Endodermal cell (in vitro differentiated cells): ENCODE data around the gene TEDC2. TPM values are rescaled to one million over a fixed set of nuclear protein-coding genes. Genes with fewer than 3 reads are reported as not detected.
A peak's percentile ranks its signal among the peaks of the same experiment; 100 is the strongest.

ENCODE experiments used
- DNase-seq: peaks from one replicate; pipeline ENCODE4 v3.0.0-alpha.2; 2017
- H3K27ac ChIP-seq: 2 replicates; pipeline ENCODE4 v1.5.1; 2013; ENCODE audit warnings: mild to moderate bottlenecking, low read depth, low read length, moderate library complexity
- H3K27me3 ChIP-seq: 2 replicates; pipeline ENCODE4 v1.6.1; 2013; ENCODE audit warnings: mild to moderate bottlenecking, low read length, moderate library complexity; ENCODE audit not compliant: insufficient read depth, control insufficient read depth, poor library complexity, severe bottlenecking
- H3K36me3 ChIP-seq: 2 replicates; pipeline ENCODE4 v1.7.0; 2013; ENCODE audit warnings: mild to moderate bottlenecking, low read length, moderate library complexity; ENCODE audit not compliant: control insufficient read depth, insufficient read depth
- H3K4me1 ChIP-seq: one replicate; pipeline ENCODE4 v1.7.0; 2013; ENCODE audit warnings: low read length; ENCODE audit not compliant: control insufficient read depth, insufficient read depth
- H3K4me3 ChIP-seq: 2 replicates; pipeline ENCODE4 v1.5.1; 2013; ENCODE audit warnings: mild to moderate bottlenecking, low read length, moderate library complexity
- H3K9ac ChIP-seq: 2 replicates; pipeline ENCODE4 v1.6.1; 2013; ENCODE audit warnings: mild to moderate bottlenecking, low read length, moderate library complexity; ENCODE audit not compliant: poor library complexity, severe bottlenecking; ENCODE audit errors: extremely low read depth
- H3K9me3 ChIP-seq: 2 replicates; pipeline ENCODE4 v1.6.1; 2013; ENCODE audit warnings: mild to moderate bottlenecking, low read length, moderate library complexity; ENCODE audit not compliant: control insufficient read depth
- H3K27ac Mint-ChIP-seq: 2 replicates; pipeline ENCODE4 v1.8.0; 2020; ENCODE audit warnings: mixed read lengths
- H3K27me3 Mint-ChIP-seq: 2 replicates; pipeline ENCODE4 v1.8.0; 2021; ENCODE audit warnings: mild to moderate bottlenecking, mixed read lengths; ENCODE audit not compliant: insufficient read depth
- H3K36me3 Mint-ChIP-seq: 2 replicates; pipeline ENCODE4 v1.8.0; 2020; ENCODE audit warnings: low read depth, mixed read lengths
- H3K4me1 Mint-ChIP-seq: 2 replicates; pipeline ENCODE4 v1.8.0; 2020; ENCODE audit warnings: mixed read lengths
- H3K4me3 Mint-ChIP-seq: 2 replicates; pipeline ENCODE4 v1.8.0; 2020; ENCODE audit warnings: mild to moderate bottlenecking, moderate library complexity, mixed read lengths
- H3K9me3 Mint-ChIP-seq: 2 replicates; pipeline ENCODE4 v1.8.0; 2020; ENCODE audit warnings: mild to moderate bottlenecking, mixed read lengths
- WGBS, 2 experiments: methylation state at CpG; one replicate each; pipeline versions ENCODE4 v1.1.5 to v1.1.7; 2013; ENCODE audit warnings: missing lambda C conversion rate in 2 of 2, mixed read lengths in 1 of 2; ENCODE audit not compliant: insufficient coverage in 1 of 2, insufficient read length in 1 of 2; 5-methylcytosine and 5-hydroxymethylcytosine counted together
- long read RNA-seq, 4 experiments: library from polyadenylated mRNA in 2 of 4; library from RNA in 1 of 4; library from capped mRNA in 1 of 4; stranded (forward) in 3 of 4; unstranded in 1 of 4; transcript quantifications; one replicate each; pipeline ENCODE4 v2.0.0, GENCODE V29; 2020 to 2021; ENCODE audit warnings: inconsistent platforms in 1 of 4
- polyA plus RNA-seq, 2 experiments: library from polyadenylated mRNA; stranded (reverse); fragments of 50-300 nt; gene quantifications; one replicate each; pipeline ENCODE4 v1.2.3, GENCODE V29; 2013
- total RNA-seq, 2 donors: library from RNA; stranded (reverse); fragmentation: NEBNext Ultra II Directional in 1 of 2; extraction: Animal tissue kit (Norgen Biotek cat#: 25700) in 1 of 2; gene quantifications; 2 replicates in 1 of 2; 3 replicates in 1 of 2; pipeline ENCODE4 v1.2.1, GENCODE V29; 2021
- TF ChIP-seq, protein P1 (sequence below): fragments of 200-600 bp; sonication (generic); conservative IDR thresholded peaks from 2 replicates; pipeline ENCODE4 v1.5.0; 2021; ENCODE audit warnings: antibody characterized with exemption, mild to moderate bottlenecking

Gene TEDC2, protein sequence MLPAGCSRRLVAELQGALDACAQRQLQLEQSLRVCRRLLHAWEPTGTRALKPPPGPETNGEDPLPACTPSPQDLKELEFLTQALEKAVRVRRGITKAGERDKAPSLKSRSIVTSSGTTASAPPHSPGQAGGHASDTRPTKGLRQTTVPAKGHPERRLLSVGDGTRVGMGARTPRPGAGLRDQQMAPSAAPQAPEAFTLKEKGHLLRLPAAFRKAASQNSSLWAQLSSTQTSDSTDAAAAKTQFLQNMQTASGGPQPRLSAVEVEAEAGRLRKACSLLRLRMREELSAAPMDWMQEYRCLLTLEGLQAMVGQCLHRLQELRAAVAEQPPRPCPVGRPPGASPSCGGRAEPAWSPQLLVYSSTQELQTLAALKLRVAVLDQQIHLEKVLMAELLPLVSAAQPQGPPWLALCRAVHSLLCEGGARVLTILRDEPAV
- 10 to 100 TPM; 44.0 to 57.6 TPM for total RNA-seq
- polyA plus RNA-seq (2013, experiment 1 of 2), result 32.9 TPM
- polyA plus RNA-seq (2013, experiment 2 of 2), result 28.1 TPM
- long read RNA-seq, experiment 1, transcript TEDC2-201 (10 exons, 1,662 nt), result major isoform, 6 of 26 reads
- long read RNA-seq, experiment 1, partial matches to known transcripts, result 11 of 26 reads
- long read RNA-seq, experiment 1, other reads (novel, unspliced or antisense), result 7 of 26 reads
- long read RNA-seq, experiment 2, transcript TEDC2-201 (10 exons, 1,662 nt), result major isoform, 17 of 37 reads
- long read RNA-seq, experiment 2, partial matches to known transcripts, result 4 of 37 reads
- long read RNA-seq, experiment 2, other reads (novel, unspliced or antisense), result 9 of 37 reads
- long read RNA-seq, experiment 3, transcript TEDC2-201 (10 exons, 1,662 nt), result major isoform, 36 of 102 reads
- long read RNA-seq, experiment 3, transcript TEDC2-210 (9 exons, 1,911 nt), result minor isoform, 18 of 102 reads
- long read RNA-seq, experiment 3, partial matches to known transcripts, result 23 of 102 reads
- long read RNA-seq, experiment 3, other reads (novel, unspliced or antisense), result 23 of 102 reads
- long read RNA-seq, experiment 4, transcript TEDC2-201 (10 exons, 1,662 nt), result major isoform, 32 of 55 reads
- long read RNA-seq, experiment 4, transcript TEDC2-210 (9 exons, 1,911 nt), result minor isoform, 6 of 55 reads
- long read RNA-seq, experiment 4, partial matches to known transcripts, result 1 of 55 reads
- long read RNA-seq, experiment 4, other reads (novel, unspliced or antisense), result 13 of 55 reads

DNA sequence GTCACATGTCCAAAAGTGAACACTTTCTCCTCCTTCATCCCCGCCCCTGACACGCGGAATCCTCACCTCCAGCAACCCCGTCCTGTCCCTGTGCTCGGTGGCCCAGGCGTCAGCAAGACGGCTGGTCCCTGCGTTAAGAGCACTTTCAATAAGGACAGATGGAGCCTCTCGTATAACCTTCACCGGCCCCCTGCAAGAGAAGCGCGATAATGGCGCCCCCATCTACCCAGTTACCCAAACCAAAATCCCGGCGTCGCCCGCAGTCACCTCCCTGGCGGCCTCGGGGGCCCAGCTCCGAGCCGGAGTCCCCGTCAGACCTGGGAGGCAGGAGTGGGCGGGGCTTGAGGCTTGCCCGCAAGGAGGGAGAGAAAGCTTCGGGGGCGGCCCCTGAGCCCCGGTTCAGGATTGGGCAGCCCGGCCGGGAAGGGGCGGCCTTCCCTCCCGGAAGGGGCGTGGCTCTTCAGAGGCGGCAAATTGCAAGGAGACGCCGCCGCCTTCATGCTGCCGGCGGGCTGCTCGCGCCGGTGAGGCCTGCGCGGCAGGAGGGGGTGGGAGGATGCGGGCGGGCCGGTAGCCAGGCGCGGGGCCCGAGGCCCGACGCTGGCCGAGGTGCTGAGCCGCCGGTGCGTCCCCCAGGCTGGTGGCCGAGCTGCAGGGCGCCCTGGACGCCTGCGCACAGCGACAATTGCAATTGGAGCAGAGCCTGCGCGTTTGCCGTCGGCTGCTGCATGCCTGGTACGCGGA is at the start of gene TEDC2:
TSS of gene TEDC2 (plus strand) at position 463 of the 744 bp plus-strand sequence. CDS start at position 499, 36 bp downstream.
- no peaks in the 10 kb centered on the region for H3K9me3 Mint-ChIP-seq
- Histone ChIP-seq H3K36me3 (peaks cover 35% of the 10 kb centered on the region), H3K4me1 (peaks cover 5% of the 10 kb centered on the region), H3K27ac (peak within 1 kb of the TSS; percentile 17), H3K27me3 (no peaks in the 10 kb centered on the region), H3K4me3 (peak within 1 kb of the TSS; percentile 89), H3K9me3 (no peaks in the 10 kb centered on the region), H3K9ac (peak within 1 kb of the TSS; percentile 53)
- peaks cover 31% of the 10 kb centered on the region for H3K36me3 Mint-ChIP-seq
- H3K4me3 Mint-ChIP-seq, result peak within 1 kb of the TSS; percentile 76
- peak within 1 kb of the TSS; percentile 93 for H3K27ac Mint-ChIP-seq
- no peaks in the 10 kb centered on the region for H3K27me3 Mint-ChIP-seq
- TF ChIP-seq, protein P1, sequence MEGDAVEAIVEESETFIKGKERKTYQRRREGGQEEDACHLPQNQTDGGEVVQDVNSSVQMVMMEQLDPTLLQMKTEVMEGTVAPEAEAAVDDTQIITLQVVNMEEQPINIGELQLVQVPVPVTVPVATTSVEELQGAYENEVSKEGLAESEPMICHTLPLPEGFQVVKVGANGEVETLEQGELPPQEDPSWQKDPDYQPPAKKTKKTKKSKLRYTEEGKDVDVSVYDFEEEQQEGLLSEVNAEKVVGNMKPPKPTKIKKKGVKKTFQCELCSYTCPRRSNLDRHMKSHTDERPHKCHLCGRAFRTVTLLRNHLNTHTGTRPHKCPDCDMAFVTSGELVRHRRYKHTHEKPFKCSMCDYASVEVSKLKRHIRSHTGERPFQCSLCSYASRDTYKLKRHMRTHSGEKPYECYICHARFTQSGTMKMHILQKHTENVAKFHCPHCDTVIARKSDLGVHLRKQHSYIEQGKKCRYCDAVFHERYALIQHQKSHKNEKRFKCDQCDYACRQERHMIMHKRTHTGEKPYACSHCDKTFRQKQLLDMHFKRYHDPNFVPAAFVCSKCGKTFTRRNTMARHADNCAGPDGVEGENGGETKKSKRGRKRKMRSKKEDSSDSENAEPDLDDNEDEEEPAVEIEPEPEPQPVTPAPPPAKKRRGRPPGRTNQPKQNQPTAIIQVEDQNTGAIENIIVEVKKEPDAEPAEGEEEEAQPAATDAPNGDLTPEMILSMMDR, result no peak
- DNase-seq, result peak; percentile 99
- WGBS, 2 experiments, result 0 to 1% methylated on average over 46 to 66 of the region's 66 CpGs
- H3K4me1 Mint-ChIP-seq, result peaks cover 8% of the 10 kb centered on the region

DNA sequence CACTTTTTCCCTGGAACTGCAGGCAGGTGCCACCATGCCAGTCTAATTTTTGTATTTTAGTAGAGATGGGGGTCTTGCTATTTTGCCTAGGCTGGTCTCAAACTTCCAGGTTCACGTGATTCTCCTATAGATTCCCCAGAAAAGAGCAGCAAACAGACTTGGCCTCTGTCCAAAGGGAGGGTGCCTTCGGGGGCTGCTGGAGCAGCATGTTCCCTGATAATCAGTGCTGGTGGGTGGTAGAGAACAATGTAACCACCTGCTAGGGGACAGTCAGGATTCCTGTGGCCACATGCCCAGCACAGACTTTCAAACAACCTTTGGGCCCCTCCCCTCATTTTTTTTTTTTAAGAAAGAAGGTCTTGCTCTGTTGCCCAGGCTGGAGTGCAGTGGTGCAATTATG is 44.8 kb upstream of the TEDC2 start:
- H3K4me3 Mint-ChIP-seq, result no peak overlapping the region
- no peak overlapping the region for H3K27ac Mint-ChIP-seq
- no peak for DNase-seq
- no peak overlapping the region for H3K9ac ChIP-seq
- H3K36me3 ChIP-seq, result no peaks in the 10 kb centered on the region
- no peaks in the 10 kb centered on the region for H3K9me3 ChIP-seq
- H3K27me3 ChIP-seq, result no peaks in the 10 kb centered on the region
- H3K27ac ChIP-seq, result no peak overlapping the region
- H3K27me3 Mint-ChIP-seq, result peaks cover 5% of the 10 kb centered on the region
- peaks cover 3% of the 10 kb centered on the region for H3K4me1 Mint-ChIP-seq
- H3K9me3 Mint-ChIP-seq, result no peaks in the 10 kb centered on the region
- no peaks in the 10 kb centered on the region for H3K4me1 ChIP-seq
- no peak overlapping the region for H3K4me3 ChIP-seq
- TF ChIP-seq, protein P1, result no peak
- no peaks in the 10 kb centered on the region for H3K36me3 Mint-ChIP-seq
- 78% methylated on average over 2 of the region's 2 CpGs; no CpG with 5 or more reads in 1 of the 2 experiments for WGBS, 2 experiments

DNA sequence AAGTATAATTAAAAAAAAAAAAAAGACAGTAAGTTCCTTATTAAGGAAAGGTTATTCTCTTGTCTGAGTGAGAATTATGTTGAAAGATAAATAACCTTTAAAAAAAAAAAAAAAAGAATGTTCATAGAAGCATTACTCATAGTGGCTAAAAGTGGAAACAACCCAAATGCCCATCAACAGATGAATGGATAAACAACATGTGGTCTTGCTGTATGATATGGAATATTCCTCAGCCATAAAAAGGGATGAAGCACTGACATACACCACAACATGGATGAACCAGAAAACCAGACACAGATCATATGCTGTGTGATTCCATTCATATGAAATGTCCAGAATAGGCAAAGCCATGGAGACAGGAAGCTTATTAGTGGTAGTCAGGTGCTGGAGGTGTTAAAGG is 39.9 kb upstream of the TEDC2 start:
- TF ChIP-seq, protein P1, result no peak
- Mint-ChIP-seq H3K36me3 (no peaks in the 10 kb centered on the region), H3K4me1 (peaks cover under 1% of the 10 kb centered on the region), H3K4me3 (no peak overlapping the region), H3K27me3 (peaks cover 6% of the 10 kb centered on the region), H3K27ac (no peak overlapping the region), H3K9me3 (no peaks in the 10 kb centered on the region)
- Histone ChIP-seq H3K4me1 (no peaks in the 10 kb centered on the region), H3K27me3 (no peaks in the 10 kb centered on the region), H3K9ac (no peak overlapping the region), H3K27ac (no peak overlapping the region), H3K36me3 (no peaks in the 10 kb centered on the region), H3K9me3 (no peaks in the 10 kb centered on the region), H3K4me3 (no peak overlapping the region)
- no peak for DNase-seq
